GM23248 (cell line): ENCODE results near the gene DNAJC8. TPM values are rescaled to one million over a fixed set of nuclear protein-coding genes. Genes with fewer than 3 reads are reported as not detected.

Source experiments
- DNase-seq: peaks from one replicate; pipeline ENCODE4 v3.0.0-alpha.2; 2015
- H2AFZ ChIP-seq: fragments of 200-600 bp; sonication (generic); 2 replicates; pipeline ENCODE4 v1.6.1; 2016; ENCODE audit warnings: antibody characterized with exemption
- H3F3A ChIP-seq: fragments of 200-600 bp; sonication (generic); 2 replicates; pipeline ENCODE4 v1.6.1; 2016; ENCODE audit warnings: mild to moderate bottlenecking, antibody characterized with exemption, mixed run types; ENCODE audit not compliant: insufficient read depth
- H3K27ac ChIP-seq: fragments of 200-600 bp; sonication (generic); 2 replicates; pipeline ENCODE4 v1.5.1; 2016; ENCODE audit warnings: mild to moderate bottlenecking
- H3K27me3 ChIP-seq: fragments of 200-600 bp; sonication (generic); replicated peaks from 2 replicates; pipeline ENCODE4 v1.6.1; 2016; ENCODE audit warnings: mild to moderate bottlenecking; ENCODE audit not compliant: insufficient read depth
- H3K36me3 ChIP-seq: fragments of 200-600 bp; sonication (generic); 2 replicates; pipeline ENCODE4 v1.6.1; 2016; ENCODE audit warnings: low read depth, mild to moderate bottlenecking
- H3K4me1 ChIP-seq: fragments of 200-600 bp; sonication (generic); 2 replicates; pipeline ENCODE4 v1.6.1; 2016; ENCODE audit warnings: mild to moderate bottlenecking; ENCODE audit not compliant: insufficient read depth
- H3K4me2 ChIP-seq: fragments of 200-600 bp; sonication (generic); one replicate; pipeline ENCODE4 v1.6.1; 2016; ENCODE audit warnings: mild to moderate bottlenecking; ENCODE audit not compliant: unreplicated experiment
- H3K4me3 ChIP-seq: fragments of 200-600 bp; sonication (generic); 2 replicates; pipeline ENCODE4 v1.5.1; 2016; ENCODE audit warnings: mild to moderate bottlenecking
- H3K79me2 ChIP-seq: fragments of 200-600 bp; sonication (generic); 2 replicates; pipeline ENCODE4 v1.6.1; 2016; ENCODE audit warnings: mild to moderate bottlenecking; ENCODE audit not compliant: insufficient read depth
- H3K9ac ChIP-seq: fragments of 200-600 bp; sonication (generic); 2 replicates; pipeline ENCODE4 v1.6.1; 2016; ENCODE audit warnings: mild to moderate bottlenecking
- H3K9me2 ChIP-seq: fragments of 200-600 bp; sonication (generic); 2 replicates; pipeline ENCODE4 v1.6.1; 2016; ENCODE audit warnings: mixed run types, mild to moderate bottlenecking, moderate library complexity; ENCODE audit not compliant: insufficient read depth
- H3K9me3 ChIP-seq: fragments of 200-600 bp; sonication (generic); one replicate; pipeline ENCODE4 v1.6.1; 2017; ENCODE audit warnings: low read depth
- H4K20me1 ChIP-seq: fragments of 200-600 bp; sonication (generic); 2 replicates; pipeline ENCODE4 v1.6.0; 2016; ENCODE audit not compliant: insufficient read depth
- EZH2 ChIP-seq: fragments of 200-600 bp; sonication (generic); IDR thresholded peaks from 2 replicates; pipeline ENCODE4 v1.6.1; 2018; ENCODE audit warnings: antibody characterized with exemption, mild to moderate bottlenecking; ENCODE audit not compliant: insufficient read depth, poor library complexity, severe bottlenecking
- EZH2phosphoT487 ChIP-seq: fragments of 200-600 bp; sonication (generic); IDR thresholded peaks from 2 replicates; pipeline ENCODE4 v1.6.1; 2018; ENCODE audit warnings: antibody characterized with exemption, moderate library complexity, mild to moderate bottlenecking, low read depth; ENCODE audit not compliant: insufficient read depth
- WGBS, 2 experiments: methylation state at CpG; one replicate each; pipeline ENCODE4 v1.1.6; 2015 to 2017; ENCODE audit warnings: low lambda C conversion rate in 2 of 2, low coverage in 1 of 2; ENCODE audit errors: missing lambda C conversion rate in 2 of 2; 5-methylcytosine and 5-hydroxymethylcytosine counted together
- in situ Hi-C: fragments of 300-500 bp; cut with MboI; formaldehyde crosslinking; loops from 2 replicates; pipeline ENCODE4 v1.15.0; 2020
- polyA plus RNA-seq: library from polyadenylated mRNA; unstranded; fragments of >200 nt; fragmentation: Nextera tagmentation; extraction: Ambion mirVana; gene quantifications from 2 replicates; pipeline ENCODE4 v1.2.1, GENCODE V29; 2016
- total RNA-seq: library from RNA; depleted of rRNA; stranded (reverse); fragments of >200 nt; shearing (Covaris generic); gene quantifications from 2 replicates; pipeline ENCODE4 v1.2.3, GENCODE V29; 2014

The DNAJC8 gene
- total and polyA plus RNA-seq, 2 experiments from 2014 or later, result 53.0 to 98.6 TPM

DNA sequence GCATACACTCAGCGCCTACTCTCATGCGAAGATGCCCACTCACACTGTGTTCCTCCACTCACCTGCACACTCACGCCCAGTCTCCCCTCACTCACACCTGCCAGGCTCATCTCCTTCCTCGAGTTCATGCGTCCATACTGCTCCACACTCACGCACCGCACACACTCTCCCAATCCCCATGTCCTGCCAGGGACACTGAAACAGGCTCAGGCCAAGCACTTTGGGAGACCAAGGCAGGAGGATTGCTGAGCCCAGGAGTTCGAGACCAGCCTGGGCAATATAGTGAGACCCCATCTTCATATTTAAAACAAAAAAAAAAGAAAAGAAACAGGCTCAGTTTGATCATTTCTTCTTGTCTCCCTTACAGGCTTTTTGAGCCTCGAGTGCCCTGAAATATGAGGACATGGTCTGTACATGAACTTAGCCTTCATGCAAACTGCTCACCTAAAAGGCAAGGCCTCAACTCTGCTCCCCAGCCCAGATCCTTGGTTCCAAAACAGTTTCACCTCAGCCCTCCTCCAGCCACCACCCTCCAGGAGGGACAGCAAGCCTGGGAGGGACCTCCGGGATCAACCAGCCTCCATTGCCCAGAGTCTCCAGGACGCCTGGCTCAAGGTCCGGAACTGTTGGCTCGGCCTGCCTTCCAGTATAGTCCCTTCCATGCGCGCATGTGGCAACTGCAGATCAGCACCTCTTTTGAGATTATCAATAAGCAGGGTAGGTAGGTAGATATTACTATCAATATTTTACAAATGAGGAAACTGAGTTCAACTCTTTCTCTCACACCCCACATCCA is 53.9 kb downstream of the DNAJC8 start:
- Histone ChIP-seq H2AFZ (no peak overlapping the region), H3K36me3 (no peaks in the 10 kb centered on the region), H3K9ac (no peak overlapping the region), H3K79me2 (no peaks in the 10 kb centered on the region), H3K4me1 (no peaks in the 10 kb centered on the region), H3K4me3 (no peak overlapping the region), H3K9me3 (no peaks in the 10 kb centered on the region), H3K9me2 (no peaks in the 10 kb centered on the region), H3K4me2 (no peak overlapping the region), H3K27me3 (no peaks in the 10 kb centered on the region), H4K20me1 (no peaks in the 10 kb centered on the region), H3F3A (no peaks in the 10 kb centered on the region), H3K27ac (no peak overlapping the region)
- in situ Hi-C loops, result no loop called here
- 80 to 86% methylated on average over 15 of the region's 15 CpGs for WGBS, 2 experiments
- TF ChIP-seq EZH2phosphoT487 (no peak), EZH2 (no peak)
- no peak for DNase-seq

DNA sequence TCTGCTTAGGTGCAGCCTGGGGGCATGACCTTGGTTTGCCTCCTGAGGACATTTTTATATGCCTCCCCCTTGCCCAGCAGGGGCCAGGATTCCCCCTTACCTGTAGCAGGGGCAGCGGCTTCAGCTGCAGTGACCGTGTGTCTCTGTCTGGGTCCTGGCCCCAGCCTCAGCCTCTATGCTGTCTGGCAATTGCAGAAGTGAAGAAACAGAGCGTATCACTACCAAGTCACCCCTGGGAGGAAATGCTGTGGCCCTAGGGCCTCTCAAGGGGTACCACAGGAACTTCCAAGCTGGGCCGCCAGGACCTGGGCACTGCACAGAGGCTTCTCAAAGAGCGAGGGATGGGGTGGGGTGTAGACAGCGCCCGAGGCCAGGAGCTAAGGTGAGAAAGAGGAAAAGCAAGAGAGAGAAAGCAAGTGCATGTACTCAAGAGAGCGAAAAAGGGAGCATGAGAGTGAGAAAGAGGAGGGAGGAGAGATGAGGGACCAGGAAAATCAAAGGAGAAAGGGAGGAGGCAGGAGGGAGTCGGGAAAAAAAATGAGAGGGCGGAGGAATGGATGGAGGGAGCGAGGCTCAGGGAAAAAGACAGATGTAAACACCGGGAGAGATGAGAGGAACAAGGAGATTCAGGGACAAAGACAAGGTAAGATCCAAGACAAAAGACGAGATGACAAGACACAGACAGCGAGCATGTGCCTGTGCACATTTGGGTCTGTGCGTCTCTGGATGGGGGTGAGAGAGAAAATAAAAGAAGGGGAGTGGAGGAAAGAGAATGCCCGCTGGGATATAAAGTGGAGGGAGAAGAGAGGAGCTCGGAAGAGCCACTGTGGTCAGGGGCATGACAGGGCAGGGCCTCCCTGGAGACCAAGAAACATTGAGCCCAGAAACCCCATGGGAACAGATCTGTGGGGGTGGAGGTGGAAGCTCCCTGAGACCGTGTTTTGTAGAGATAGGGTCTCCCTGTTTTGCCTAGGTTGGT is 56.0 kb downstream of the DNAJC8 start, which contains the start of gene PTAFR:
PTAFR (minus strand) TSS at position 199 of the 979 bp plus-strand sequence. CDS start 25,669 bp downstream, outside the sequence.
- Histone ChIP-seq H3K36me3 (no peaks in the 10 kb centered on the region), H3K27ac (no peak within 1 kb of the TSS), H3K4me1 (no peaks in the 10 kb centered on the region), H3K27me3 (no peaks in the 10 kb centered on the region), H3K4me3 (no peak within 1 kb of the TSS), H3K79me2 (no peaks in the 10 kb centered on the region), H2AFZ (no peak within 1 kb of the TSS), H3K9ac (no peak within 1 kb of the TSS), H3K4me2 (no peak within 1 kb of the TSS), H3K9me2 (no peaks in the 10 kb centered on the region), H3F3A (no peaks in the 10 kb centered on the region), H3K9me3 (no peaks in the 10 kb centered on the region), H4K20me1 (no peaks in the 10 kb centered on the region)
- in situ Hi-C loops, result no loop called here
- TF ChIP-seq EZH2phosphoT487 (no peak), EZH2 (no peak)
- DNase-seq, result no peak
- 65 to 67% methylated on average over 16 to 18 of the region's 18 CpGs for WGBS, 2 experiments

DNA sequence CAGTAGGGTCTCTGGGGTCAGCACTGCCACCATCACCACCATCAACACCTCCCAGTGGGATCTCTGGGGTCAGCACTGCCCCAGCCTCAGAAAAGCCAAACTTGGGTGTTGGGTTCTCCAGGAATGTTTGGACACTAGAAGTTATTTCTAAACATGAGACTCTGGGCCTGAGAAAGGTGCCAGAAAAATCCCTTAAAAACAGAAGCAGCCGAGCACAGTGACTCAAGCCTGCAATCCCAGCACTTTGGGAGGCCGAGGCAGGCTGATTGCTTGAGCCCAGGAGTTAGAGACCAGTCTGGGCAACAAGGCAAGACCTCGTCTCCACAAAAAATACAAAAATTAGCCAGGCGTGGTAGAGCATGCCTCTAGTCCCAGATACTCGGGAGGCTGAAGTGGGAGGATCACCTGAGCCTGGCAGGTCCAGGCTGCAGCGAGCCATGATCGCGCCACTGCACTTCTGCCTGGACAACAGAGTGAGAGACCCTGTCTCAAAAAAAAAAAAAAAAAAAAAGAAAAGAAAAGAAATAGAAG is 56.8 kb downstream of the DNAJC8 start:
- 76 to 79% methylated on average over 8 of the region's 8 CpGs for WGBS, 2 experiments
- no peak overlapping the region for H3K27ac ChIP-seq
- H3K4me1 ChIP-seq, result no peaks in the 10 kb centered on the region
- no peak overlapping the region for H3K4me3 ChIP-seq
- no peak overlapping the region for H3K4me2 ChIP-seq
- DNase-seq, result no peak
- no peaks in the 10 kb centered on the region for H3K9me2 ChIP-seq
- no peaks in the 10 kb centered on the region for H3K36me3 ChIP-seq
- no peaks in the 10 kb centered on the region for H3K9me3 ChIP-seq
- H3K79me2 ChIP-seq, result no peaks in the 10 kb centered on the region
- H4K20me1 ChIP-seq, result no peaks in the 10 kb centered on the region
- no peak overlapping the region for H2AFZ ChIP-seq
- no peaks in the 10 kb centered on the region for H3F3A ChIP-seq
- no peak overlapping the region for H3K9ac ChIP-seq
- in situ Hi-C loops, result no loop called here
- no peaks in the 10 kb centered on the region for H3K27me3 ChIP-seq
- TF ChIP-seq EZH2phosphoT487, result no peak
- no peak for TF ChIP-seq EZH2

DNA sequence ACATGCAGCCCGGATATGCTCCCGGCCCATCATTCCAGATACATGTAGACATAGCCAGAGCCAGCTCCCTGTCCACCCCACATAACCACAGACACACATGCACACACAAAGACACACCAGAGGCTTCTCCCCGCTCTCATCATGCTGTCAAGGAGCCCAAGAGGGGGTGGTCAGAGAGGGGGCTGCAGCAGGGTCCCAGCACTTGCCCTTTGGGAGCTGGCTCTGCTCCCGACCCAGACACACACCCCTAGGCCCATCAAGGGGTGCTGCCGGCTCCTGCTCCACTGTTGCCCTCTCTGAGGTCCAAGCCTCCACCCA is 58.9 kb downstream of the DNAJC8 start:
- Histone ChIP-seq H2AFZ (no peak overlapping the region), H3K4me1 (no peaks in the 10 kb centered on the region)

More for the DNA sequence above, 58.9 kb downstream of the DNAJC8 start:
- Histone ChIP-seq H3K4me3 (no peak overlapping the region), H3K9ac (no peak overlapping the region), H3K27ac (no peak overlapping the region), H3K79me2 (no peaks in the 10 kb centered on the region), H3K4me2 (no peak overlapping the region), H3K36me3 (no peaks in the 10 kb centered on the region), H3K9me3 (no peaks in the 10 kb centered on the region), H3F3A (no peaks in the 10 kb centered on the region), H4K20me1 (no peaks in the 10 kb centered on the region), H3K27me3 (no peaks in the 10 kb centered on the region), H3K9me2 (no peaks in the 10 kb centered on the region)
- WGBS, 2 experiments, result 61 to 70% methylated on average over 4 to 5 of the region's 5 CpGs
- peak; percentile 26 for DNase-seq
- no peak for TF ChIP-seq EZH2
- no peak for TF ChIP-seq EZH2phosphoT487
- in situ Hi-C loops, result no loop called here
